ENCODE measurements around the gene LAPTM5.

The LAPTM5 gene

GRCh38 chr1:30702823-30703222, 54.8 kb downstream of the LAPTM5 start:
- in situ Hi-C loops (cut with HindIII; ENCODE audit: low sequenced_read_pairs), result no loop called here

GRCh38 chr1:30701258-30701633, 56.3 kb downstream of the LAPTM5 start:
- in situ Hi-C loops (cut with HindIII; ENCODE audit: low sequenced_read_pairs), result no loop called here

DNA sequence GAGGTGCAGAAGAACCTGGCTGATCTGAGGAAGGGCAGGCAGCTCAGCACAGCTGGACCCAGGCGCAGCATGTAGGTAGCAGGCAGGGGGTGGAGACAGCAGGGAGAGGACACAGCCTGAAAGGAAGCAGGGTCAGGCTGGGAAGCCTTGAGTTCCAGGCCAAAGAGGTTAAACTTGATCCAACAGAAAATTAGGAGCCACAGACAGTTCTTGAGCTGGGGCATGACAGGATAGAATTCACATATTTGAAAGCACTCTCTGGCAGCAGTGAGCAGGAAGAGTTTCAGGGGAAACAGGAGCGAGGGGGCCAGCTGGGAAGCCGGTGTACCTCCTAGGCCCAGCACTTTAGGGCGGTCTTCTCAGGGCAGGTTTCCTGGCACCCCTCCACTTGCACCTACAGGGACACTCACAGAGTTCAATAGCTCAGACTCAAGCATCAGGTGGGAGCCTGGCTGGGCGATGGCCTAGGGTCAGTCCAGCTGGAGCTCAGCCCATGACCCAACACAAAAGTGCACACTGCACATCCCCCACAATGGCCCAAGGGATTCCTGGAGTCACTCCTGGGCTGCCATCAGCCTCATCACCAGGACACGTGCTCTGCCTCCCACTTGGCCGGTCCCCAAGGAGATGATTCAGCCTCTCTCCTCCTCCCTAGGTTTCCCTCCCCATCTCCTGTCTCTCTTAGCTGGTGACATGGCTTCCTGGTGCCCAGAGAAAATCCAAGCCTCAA, 56.9 kb downstream of the LAPTM5 start:
- in situ Hi-C loops (cut with HindIII; ENCODE audit: low sequenced_read_pairs), result no loop called here

DNA sequence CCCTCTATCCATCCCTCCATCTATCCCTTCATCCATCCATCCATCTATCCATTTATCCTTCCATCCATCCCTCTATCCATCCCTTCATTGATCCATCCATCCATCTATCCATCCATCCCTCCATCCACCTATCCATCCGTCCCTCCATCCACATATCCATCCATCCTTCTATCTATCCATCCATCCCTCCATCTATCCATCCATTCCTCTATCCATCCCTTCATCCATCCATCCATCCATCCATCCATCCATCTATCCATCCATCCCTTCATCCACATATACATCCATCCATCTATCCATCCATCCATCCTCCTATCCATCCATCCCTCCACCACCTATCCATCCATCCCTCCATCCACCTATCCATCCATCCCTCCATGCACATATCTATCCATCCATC, 57.8 kb downstream of the LAPTM5 start:
- in situ Hi-C loops (cut with HindIII; ENCODE audit: low sequenced_read_pairs), result loop anchor here (25.0 kb wide), 1 partner anchor 1462 kb away; the partner anchor contains the start of genes MECR and PTPRU

DNA sequence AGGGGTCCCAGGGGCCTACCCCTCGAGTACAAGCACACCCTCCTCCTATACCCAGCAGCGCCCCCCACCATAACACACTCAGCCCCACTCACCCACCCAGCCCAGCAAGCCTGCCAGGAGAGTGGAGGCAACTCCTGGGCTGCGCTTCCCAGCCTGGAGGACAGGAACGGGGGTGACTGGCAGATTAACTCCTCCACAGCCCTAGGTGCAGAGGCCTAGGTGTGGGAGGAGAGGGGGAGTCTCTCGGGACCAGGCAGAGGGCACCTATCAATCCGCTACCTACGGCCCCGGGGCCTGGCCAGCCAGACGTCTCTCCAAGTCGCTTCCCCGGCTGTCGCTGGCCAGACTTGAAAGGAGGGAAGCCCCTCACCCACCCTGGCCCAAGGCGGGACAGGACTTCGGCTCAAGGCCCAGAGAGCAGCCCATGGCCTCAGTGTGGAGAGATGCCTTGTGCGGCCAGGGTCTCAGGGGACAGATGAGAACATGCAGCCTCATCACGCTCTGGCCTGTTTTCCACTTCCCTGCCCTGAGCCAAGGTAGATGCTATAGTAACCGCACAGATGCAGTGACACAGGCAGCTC, 59.1 kb downstream of the LAPTM5 start:
- in situ Hi-C loops (cut with HindIII; ENCODE audit: low sequenced_read_pairs), result loop anchor here (25.0 kb wide), 1 partner anchor 1461 kb away; the partner anchor contains the start of genes MECR and PTPRU

DNA sequence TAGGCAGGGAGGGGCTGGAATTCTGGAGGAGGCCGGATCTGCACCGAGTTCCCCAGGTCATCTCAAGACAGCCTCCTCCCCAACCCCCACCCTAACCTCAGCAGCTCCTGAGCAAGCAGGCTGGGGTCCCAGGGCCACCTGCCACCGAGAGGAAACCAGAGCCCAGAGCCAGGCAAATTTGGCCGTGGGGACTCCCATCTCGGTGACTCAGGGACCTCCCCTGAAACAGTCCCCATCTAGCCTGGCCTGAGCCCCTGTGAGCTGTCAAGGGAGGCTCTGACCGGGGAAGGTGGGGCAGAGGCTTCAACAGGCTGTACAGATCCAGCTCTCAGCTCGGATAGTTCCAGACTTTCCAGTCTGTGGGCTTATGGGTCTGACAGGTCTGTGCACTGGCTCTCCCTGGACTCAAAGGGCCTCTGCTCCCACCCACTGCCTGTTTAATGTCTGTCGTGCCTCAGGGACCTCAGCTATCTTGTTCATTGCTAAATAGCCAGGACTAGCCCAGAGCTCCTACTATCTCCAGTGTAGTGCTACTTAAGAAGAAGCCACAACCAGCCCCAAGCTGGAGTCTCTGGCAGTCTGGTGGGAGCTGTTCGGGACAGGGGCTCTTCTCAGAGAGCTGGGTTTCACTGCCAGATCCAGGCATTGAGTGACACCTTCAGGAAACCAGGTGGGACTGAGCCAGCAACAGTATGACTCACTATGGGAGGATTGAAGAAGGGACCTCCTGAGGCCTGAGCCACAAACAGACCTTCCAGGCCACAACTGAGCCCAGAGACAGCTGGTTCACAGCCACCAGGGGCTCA, 59.8 kb downstream of the LAPTM5 start:
- in situ Hi-C loops (cut with HindIII; ENCODE audit: low sequenced_read_pairs), result loop anchor here (25.0 kb wide), 1 partner anchor 1460 kb away; the partner anchor contains the start of genes MECR and PTPRU

- in situ Hi-C loops (cut with HindIII; ENCODE audit: low sequenced_read_pairs), result loop anchor here (25.0 kb wide), 1 partner anchor 1460 kb away; the partner anchor contains the start of genes MECR and PTPRU
Measured at GRCh38 chr1:30696831-30697230, 60.7 kb downstream of the LAPTM5 start.

DNA sequence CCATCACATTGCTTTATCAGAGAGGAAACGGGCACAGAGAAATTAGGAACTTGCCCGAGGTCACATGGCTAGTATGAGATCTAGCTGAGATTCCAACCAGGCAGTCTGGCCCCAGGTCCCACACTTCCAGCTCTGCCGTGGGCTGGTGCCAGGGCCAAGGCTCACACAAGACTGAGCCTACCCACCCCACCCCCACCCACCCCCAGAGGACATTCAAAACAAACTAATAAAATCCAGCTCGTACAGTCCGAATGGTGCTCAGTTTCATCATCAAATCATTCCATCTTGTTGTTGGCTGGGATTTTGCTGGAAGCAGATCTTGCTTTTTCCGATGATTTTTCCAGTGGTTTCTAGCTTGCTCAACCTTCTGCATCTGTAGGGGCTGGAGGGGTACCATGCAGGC, 62.1 kb downstream of the LAPTM5 start:
- in situ Hi-C loops (cut with HindIII; ENCODE audit: low sequenced_read_pairs), result loop anchor here (25.0 kb wide), 1 partner anchor 1458 kb away; the partner anchor contains the start of genes MECR and PTPRU

GRCh38 chr1:30694280-30695175, 63.0 kb downstream of the LAPTM5 start:
- in situ Hi-C loops (cut with HindIII; ENCODE audit: low sequenced_read_pairs), result loop anchor here (25.0 kb wide), 1 partner anchor 1457 kb away; the partner anchor contains the start of genes MECR and PTPRU

DNA sequence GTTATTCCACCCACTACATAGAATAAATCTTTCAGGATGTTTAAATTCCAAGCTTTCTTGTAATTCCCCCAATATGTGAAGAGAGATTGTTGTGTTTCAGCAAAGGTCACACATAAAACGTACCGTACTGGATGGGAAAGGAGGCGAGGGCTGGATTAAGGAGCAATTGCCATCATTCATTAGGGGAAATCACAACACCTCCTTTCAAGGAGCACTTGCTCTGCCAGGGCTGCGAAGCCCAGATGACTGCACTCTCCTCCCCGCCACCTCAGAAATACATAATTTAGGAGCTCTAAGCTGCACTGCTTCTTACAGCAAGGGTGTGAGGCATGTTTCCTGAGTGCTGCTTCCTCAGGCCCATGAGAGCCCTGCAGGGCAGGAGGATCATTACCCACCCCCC, 63.8 kb downstream of the LAPTM5 start:
- in situ Hi-C loops (cut with HindIII; ENCODE audit: low sequenced_read_pairs), result loop anchor here (25.0 kb wide), 1 partner anchor 1457 kb away; the partner anchor contains the start of genes MECR and PTPRU

- in situ Hi-C loops (cut with HindIII; ENCODE audit: low sequenced_read_pairs), result loop anchor here (25.0 kb wide), 1 partner anchor 1456 kb away; the partner anchor contains the start of genes MECR and PTPRU
Measured at GRCh38 chr1:30693366-30693765, 64.2 kb downstream of the LAPTM5 start.

DNA sequence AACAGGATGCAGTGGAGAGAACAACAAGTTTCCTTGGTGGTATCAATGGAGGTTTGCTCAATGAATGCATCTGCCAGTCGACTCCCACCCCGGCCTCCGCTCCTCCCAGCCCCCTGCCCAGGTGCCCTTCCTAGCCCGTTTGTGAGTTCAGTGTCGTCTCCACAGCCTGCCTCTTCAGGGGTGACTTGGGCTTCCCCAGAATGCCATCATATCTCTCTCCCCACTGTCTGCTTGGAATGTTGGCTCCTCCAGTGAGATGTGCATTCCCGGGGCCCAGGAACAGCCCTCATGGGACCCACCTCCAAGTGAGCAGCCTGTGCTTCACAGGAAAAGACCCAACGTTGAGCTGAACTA, 64.6 kb downstream of the LAPTM5 start:
- in situ Hi-C loops (cut with HindIII; ENCODE audit: low sequenced_read_pairs), result loop anchor here (25.0 kb wide), 1 partner anchor 1456 kb away; the partner anchor contains the start of genes MECR and PTPRU

DNA sequence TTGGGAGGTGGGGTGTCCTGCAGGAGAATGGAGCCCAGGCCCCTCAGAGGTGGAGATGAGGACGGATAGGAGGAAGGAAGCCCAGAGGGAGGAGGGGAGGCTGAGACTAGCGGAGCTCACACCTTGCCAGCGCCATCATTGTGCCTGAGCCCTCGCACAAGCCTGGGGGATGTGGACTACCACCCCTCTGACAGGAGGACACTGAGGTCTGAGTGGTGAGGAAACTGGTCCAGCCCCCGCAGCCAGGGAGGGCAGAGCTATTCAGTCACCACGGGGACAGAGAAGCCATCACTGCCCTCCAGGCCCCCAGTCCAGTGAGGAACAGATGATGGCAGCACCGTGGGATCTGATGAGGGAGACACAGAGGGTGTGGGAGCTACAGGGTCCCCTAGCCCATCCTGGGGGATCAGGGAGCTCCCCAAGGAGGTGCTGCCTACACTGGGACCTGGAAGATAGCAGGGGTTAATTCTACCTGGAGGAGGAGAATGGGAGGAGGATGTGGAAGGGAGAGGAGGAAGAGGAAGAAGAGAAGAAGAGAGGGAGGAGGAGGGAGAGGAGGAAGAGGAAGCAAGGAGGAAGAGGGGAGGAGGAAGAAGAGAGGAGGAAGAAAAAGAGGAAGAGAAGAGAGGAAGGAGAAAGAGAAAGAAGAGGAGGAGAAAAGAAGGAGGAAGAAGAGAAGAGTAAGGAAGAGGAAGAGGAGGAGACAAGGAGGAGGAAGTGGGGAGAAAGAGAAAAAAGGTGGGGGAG, 65.2 kb downstream of the LAPTM5 start:
- in situ Hi-C loops (cut with HindIII; ENCODE audit: low sequenced_read_pairs), result loop anchor here (25.0 kb wide), 1 partner anchor 1455 kb away; the partner anchor contains the start of genes MECR and PTPRU

DNA sequence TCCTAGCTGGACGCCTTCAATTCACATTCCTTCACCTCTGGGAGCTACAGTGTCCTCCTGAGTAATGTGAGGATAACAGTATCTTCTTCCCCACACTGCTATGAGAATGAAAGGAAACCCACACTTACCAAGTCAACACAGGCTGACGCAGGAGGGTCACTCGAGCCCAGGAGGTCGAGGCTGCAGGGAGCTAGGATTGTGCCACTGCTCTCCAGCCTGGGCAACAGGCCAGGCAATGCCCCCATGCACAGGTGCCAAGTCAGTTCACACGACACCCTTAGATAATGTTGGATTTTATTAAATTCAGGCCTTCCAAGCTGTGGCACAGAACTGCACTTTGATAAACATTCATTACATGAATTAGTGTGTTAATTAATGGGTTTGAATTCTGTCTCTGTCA, 66.1 kb downstream of the LAPTM5 start:
- in situ Hi-C loops (cut with HindIII; ENCODE audit: low sequenced_read_pairs), result loop anchor here (25.0 kb wide), 1 partner anchor 1454 kb away; the partner anchor contains the start of genes MECR and PTPRU

DNA sequence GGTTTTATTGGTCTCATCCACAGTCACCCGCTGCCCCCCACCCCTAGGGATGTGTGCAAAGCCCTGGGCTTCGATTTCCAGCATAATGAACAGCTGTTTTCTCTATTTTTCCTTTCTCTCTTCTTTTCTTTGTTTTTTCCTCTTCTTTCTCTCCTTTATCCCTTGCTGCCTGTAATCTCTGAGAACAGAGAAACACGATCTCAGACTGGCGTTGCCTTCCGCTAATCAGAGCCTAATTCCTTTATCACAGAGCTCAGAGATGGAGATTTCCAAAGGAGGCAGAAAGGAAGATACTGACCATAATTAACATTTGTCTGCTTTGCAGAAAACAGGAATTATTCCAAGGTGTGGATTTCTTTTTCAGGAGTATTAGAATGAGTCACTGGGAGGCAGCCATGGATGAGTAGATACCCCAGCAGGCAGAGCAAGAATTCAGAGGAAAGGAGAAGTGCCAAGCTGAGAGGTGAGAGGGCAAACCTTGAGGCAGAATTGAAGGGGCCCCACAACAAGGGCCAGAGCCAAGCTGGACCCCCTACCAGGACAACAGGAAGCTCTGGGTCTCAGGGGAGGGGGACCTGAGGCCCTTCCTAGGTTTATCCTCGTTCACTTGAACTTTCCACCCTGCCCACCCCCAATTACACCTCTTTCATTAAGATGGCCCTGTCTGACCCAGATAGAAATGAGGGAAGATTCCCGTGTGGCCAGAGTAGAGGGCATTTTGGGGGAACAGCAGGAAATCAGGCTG, 67.5 kb downstream of the LAPTM5 start:
- in situ Hi-C loops (cut with HindIII; ENCODE audit: low sequenced_read_pairs), result loop anchor here (25.0 kb wide), 1 partner anchor 1453 kb away; the partner anchor contains the start of genes MECR and PTPRU

DNA sequence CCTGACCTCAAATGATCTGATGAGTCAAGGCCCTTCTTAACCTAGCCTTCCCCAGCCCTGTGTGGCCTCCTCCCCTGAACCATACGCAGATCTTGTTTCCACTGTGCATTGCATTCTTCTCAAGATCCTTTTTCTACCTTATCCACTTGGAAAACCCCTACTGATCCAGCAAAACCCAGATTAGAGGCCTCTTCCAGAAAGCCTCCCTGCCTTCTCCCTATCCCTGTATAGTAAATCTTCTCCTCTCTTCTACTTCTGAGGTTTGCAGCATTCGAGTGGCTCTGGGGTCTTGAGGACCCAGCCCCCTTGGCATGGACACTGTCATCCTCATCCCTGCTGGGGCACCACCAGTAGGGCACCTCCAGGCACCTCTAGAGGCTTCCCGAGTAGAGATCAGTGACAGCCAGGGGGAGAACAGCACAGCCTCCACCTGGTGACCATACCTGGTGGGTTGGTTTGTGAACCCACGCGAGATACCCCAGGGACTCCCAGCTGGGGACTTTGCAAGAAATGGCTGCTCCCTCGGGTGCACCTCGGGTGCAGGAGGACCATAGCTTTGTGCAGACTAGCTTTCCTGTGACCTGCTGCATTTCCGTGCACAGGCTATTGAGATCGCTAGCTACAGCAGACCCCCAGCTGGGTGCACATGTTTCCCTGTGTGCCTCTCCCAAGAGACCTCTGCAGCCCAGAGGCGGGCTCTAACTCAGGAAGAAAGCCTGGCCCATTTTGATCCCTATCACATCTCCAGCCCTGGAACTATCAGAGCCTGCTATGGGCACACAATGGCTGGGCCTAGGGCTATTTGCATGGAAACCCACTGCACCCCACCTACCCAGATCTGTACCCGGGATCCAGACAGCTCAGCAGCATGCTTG, 68.4 kb downstream of the LAPTM5 start:
- in situ Hi-C loops (cut with HindIII; ENCODE audit: low sequenced_read_pairs), result loop anchor here (25.0 kb wide), 1 partner anchor 1452 kb away; the partner anchor contains the start of genes MECR and PTPRU

GRCh38 chr1:30688516-30688915, 69.1 kb downstream of the LAPTM5 start:
- in situ Hi-C loops (cut with HindIII; ENCODE audit: low sequenced_read_pairs), result loop anchor here (25.0 kb wide), 1 partner anchor 1451 kb away; the partner anchor contains the start of genes MECR and PTPRU

All from endothelial cell of hepatic sinusoid (primary cell).